Fibroblast of the aortic adventitia (primary cell): ENCODE measurements around the gene PKD2. TPM values are rescaled to one million over a fixed set of nuclear protein-coding genes. Genes with fewer than 3 reads are reported as not detected.
"Not testable (repeated sequence)": the region's sequence is repeated elsewhere in the genome, so short reads cannot be mapped to it uniquely, and the experiment has no call there.

Source experiments
- DNase-seq: peaks from one replicate; pipeline ENCODE4 v3.0.0-alpha.2; 2010; ENCODE audit warnings: low read depth
- H3K4me3 ChIP-seq: 2 replicates; pipeline ENCODE4 v1.5.1; 2011; ENCODE audit warnings: low read depth, mild to moderate bottlenecking, control low read depth, low read length, moderate library complexity
- small RNA-seq: library from RNA; depleted of rRNA; stranded (forward); fragments of <200 nt; gene quantifications from one replicate; pipeline ENCODE3, GENCODE V24; 2012
- total RNA-seq: library from RNA; depleted of rRNA; stranded (reverse); fragments of >200 nt; gene quantifications from 2 replicates; pipeline ENCODE4 v1.2.3, GENCODE V29; 2012; ENCODE audit warnings: low replicate concordance
- TF ChIP-seq, protein P1 (sequence below): IDR thresholded peaks from 2 replicates; pipeline ENCODE4 v1.5.1; 2011; ENCODE audit warnings: mild to moderate bottlenecking, low read length, control low read depth, inconsistent platforms; ENCODE audit not compliant: insufficient read depth

Gene PKD2
- total RNA-seq, 1 donor: 66.6 TPM

DNA sequence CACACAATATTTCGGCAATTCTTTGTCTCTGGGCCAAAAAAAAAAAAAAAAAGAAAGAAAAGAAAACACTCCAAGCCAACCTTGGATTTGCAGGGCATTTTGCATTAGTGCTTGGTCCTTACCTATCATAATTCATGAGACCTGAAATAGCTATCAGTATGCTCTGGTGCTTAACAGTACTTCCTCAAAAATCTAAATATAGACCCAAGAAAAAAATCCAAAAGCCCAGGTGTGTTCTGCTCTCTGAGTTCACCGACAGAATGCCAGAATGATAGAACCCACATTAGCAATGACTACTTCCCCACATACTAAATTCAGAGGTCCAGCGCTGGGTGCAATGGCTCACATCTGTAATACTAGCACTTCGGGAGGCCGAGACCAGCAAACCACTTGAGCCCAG, 108.2 kb downstream of the PKD2 start:
- no peak for DNase-seq

DNA sequence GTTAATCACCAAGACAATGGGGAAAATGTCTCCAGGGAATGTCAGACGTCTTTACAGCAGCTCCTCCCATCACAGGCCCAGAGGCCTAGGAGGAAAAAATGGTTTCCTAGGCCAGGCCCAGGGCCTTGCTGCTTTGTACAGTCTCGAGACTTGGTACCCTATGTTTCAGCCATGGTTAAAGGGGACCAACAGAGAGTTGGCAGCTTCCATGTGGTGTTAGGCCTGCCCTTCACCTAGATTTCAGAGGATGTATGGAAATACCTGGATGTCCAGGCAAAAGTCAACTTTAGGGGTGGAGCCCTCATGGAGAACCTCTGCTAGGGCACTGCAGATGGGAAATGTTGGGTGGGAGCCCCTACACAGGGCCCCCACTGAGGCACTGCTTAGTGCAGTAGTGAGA, 112.5 kb downstream of the PKD2 start:
- TF ChIP-seq, protein P1, sequence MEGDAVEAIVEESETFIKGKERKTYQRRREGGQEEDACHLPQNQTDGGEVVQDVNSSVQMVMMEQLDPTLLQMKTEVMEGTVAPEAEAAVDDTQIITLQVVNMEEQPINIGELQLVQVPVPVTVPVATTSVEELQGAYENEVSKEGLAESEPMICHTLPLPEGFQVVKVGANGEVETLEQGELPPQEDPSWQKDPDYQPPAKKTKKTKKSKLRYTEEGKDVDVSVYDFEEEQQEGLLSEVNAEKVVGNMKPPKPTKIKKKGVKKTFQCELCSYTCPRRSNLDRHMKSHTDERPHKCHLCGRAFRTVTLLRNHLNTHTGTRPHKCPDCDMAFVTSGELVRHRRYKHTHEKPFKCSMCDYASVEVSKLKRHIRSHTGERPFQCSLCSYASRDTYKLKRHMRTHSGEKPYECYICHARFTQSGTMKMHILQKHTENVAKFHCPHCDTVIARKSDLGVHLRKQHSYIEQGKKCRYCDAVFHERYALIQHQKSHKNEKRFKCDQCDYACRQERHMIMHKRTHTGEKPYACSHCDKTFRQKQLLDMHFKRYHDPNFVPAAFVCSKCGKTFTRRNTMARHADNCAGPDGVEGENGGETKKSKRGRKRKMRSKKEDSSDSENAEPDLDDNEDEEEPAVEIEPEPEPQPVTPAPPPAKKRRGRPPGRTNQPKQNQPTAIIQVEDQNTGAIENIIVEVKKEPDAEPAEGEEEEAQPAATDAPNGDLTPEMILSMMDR: no peak
- no peak overlapping the region for H3K4me3 ChIP-seq
- DNase-seq: no peak

More for the DNA sequence above, 108.2 kb downstream of the PKD2 start:
- no peak overlapping the region for H3K4me3 ChIP-seq
- TF ChIP-seq, protein P1: no peak

DNA sequence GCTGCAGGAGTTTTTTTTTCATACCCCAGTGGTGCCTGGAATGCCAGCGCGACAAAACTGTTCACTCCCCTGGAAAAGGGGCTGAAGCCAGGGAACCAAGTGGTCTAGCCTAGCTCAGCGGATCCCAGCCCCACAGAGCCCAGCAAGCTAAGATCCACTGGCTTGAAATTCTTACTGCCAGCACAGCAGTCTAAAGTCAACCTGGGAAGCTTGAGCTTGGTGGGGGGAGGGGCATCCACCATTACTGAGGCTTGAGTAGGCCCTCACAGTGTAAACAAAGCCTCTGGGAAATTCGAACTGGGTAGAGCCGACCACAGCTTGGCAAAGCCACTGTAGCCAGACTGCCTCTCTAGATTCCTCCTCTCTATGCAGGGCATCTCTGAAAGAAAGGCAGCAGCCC, 114.8 kb downstream of the PKD2 start:
- not testable (repeated sequence) for H3K4me3 ChIP-seq, DNase-seq

Small RNAs within 50 kb of the gene (small RNA-seq; reads per million reads assigned to genes)
- gene RNU1-36P: not detected

Other genes with a start within 250 kb of the PKD2 start
- not detected in 2 replicates for gene IBSP, start 208.1 kb upstream of the PKD2 start, total RNA-seq
- not detected in 2 replicates for gene MEPE, start 174.7 kb upstream of the PKD2 start, total RNA-seq
- 0.72 and 11.9 TPM in 2 replicates for gene SPP1, start 31.9 kb upstream of the PKD2 start, total RNA-seq
- gene ABCG2, start 151.0 kb downstream of the PKD2 start, total RNA-seq: 0.90 and 7.0 TPM in 2 replicates